Cardiac septum (tissue), 1 donor: Measurements from ENCODE around the gene MRPL48. TPM values are rescaled to one million over a fixed set of nuclear protein-coding genes. Genes with fewer than 3 reads are reported as not detected.
"Not testable (repeated sequence)": the region's sequence is repeated elsewhere in the genome, so short reads cannot be mapped to it uniquely, and the experiment has no call there.

Experiments used
- DNase-seq: peaks from one replicate; pipeline ENCODE4 v3.0.0-alpha.2; 2020; ENCODE audit warnings: low spot score
- intact Hi-C: fragments of 100-400 bp; cut with DNase I; formaldehyde crosslinking; loops from one replicate; pipeline ENCODE4 v1.14.0; 2022
- total RNA-seq: library from RNA; stranded (reverse); fragmentation: NEBNext Ultra II Directional; extraction: Animal tissue kit (Norgen Biotek cat#: 25700); gene quantifications from one replicate; pipeline ENCODE4 v1.2.1, GENCODE V29; 2021
- donor health status: DM: no; HTN: no; CAD: no.

MRPL48 gene
- total RNA-seq, 1 donor from 2014 or later = 30.8 TPM

- intact Hi-C loops = no loop called here
- no peak for DNase-seq
Measured at GRCh38 chr11:73766763-73767162, 20.9 kb upstream of the MRPL48 start.

- DNase-seq, intact Hi-C loops: not testable (repeated sequence)
Measured at GRCh38 chr11:73770811-73771210, 16.9 kb upstream of the MRPL48 start.

DNA sequence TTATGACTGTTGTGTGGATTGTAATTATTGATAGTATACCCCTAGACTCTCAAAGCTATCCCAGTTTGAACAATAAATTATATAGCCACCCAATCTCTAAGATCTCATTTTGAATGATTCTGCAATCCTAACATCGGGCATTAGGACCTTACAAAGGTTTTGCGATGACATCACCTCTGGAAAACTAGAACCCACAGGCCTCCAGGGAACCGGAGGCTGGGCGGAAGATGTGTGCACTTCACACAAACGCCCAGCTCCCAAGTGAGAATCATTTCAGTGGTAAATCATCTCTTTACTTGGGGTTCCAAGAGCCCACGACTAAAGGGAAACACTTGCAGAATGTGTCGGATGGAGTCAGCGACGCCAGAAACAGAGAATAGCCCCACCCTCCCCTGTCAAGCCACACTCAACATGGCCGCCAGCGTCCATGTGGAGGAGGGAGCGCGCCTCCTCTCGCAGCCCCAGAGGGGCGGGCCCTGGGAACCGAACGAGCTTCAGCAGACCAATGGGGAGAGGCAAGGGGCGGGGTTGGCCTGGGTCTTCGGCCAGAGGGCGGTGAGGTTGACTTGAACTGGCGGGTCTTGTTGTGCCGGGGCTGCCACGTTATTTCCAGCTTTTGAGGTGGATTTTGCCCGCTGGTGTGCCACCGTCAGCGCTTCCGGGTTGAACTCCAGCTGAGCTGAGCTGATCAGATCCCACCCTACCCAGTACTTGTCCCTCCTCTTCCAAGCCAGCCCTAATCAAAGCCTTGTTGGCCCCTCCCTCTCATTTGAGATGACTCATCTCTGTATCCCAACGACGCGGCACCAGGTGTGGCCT lies 8.4 kb upstream of the MRPL48 start:
- DNase-seq = peak; percentile 99
- intact Hi-C loops = loop anchor here (1.0 to 2.0 kb wide), 2 partner anchors 18 to 98 kb away; partner anchors contain the start of genes COA4, PAAF1 and RAB6A

DNA sequence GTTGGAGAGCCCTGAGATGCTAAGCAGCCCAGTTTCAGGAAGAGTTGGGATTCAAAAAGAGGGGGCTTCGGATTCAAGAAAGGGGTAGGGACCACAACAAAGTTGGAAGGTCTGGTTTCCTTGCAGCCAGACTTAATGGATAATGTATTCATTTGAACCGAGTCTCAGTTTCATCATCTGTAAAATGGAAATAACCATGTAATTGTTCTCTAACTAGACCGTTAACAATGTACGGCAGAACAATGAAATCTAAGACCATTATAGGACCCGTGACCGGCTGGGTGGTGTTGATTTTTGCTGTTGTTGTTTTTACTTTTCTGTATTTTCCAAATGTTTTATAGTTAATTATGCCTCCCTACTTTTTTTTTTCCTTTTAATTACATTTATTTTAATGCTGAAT lies 6.4 kb upstream of the MRPL48 start:
- DNase-seq = no peak
- intact Hi-C loops = no loop called here

DNA sequence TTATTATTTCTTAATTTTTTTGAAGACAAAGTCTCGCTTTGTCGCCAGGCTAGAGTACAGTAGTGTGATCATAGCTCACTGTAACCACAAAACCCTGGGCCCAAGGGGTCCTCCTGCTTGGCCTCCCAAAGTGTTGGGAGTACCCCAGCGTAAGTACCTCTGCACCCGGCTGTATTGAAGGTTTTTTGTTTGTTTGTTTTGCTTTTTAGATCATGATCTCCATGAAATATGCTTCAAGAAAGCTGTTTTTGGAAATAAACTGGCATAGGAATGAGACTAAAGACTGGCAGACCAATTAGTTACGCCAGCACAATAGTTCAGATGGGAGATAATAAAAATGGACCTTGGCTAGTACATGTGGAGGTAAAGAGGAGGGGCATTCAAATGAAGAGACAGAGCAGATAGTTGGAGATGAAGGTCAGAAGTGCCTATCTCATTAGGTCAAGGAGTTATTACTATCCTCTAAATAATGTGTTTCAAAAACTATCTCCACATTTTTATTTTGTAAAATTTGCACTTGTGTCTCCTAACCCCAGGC lies 4.1 kb upstream of the MRPL48 start:
- DNase-seq = no peak
- intact Hi-C loops = no loop called here

DNA sequence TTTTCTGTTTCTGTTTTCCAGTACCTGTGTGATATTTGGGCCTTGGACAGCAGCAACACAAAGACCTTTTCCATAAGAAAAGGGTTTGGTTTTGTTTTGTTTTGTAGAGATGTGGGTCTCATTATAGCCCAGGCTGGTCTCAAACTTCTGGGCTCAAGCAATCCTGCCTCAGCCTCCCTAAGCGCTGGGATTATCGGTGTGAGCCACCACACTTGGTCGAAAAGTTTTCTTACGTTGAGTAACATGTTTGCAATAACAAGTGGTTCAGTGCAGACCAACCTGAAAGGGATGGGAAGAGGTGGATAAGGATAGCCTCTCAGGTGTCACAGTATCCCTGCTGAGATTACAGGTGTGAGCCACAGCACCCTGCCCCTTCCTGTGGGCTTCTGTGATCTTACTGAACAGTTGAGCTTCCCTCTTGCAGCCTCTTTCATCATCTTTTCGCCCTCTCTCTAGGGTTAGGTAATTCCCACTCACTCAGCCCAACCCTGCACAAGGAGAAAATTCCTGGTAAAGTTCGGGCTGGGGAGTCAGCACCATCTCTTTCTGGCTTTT lies 3.5 kb upstream of the MRPL48 start:
- no peak for DNase-seq
- intact Hi-C loops = no loop called here

GRCh38 chr11:73784734-73785133 lies 2.9 kb upstream of the MRPL48 start:
- intact Hi-C loops = no loop called here
- DNase-seq = no peak

GRCh38 chr11:73785467-73785866 lies 2.2 kb upstream of the MRPL48 start:
- DNase-seq, intact Hi-C loops: not testable (repeated sequence)

DNA sequence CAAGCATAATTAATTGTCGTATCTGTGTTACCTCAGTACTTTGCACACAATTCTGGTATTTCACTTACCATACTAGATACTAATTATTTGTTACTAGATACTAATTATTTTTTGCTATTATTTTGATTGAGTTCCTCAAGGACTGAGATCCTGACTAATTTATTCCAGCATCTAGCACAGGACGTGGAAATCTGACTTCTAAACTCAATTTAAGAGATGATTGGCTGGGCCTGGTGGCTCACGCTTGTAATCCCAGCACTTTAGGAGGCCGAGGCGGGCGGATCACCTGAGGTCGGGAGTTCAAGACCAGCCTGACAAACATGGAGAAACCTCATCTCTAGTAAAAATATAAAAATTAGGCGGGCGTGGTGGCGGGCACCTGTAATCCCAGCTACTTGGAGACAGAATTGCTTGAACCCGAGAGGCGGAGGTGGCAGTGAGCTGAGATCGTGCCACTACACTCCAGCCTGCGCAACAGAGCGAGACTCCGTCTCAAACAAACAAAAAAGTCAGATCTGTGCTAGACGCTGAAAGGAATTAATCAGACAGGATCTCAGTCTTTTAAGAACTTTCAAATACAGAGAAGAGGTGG lies 527 bp upstream of the MRPL48 start:
- intact Hi-C loops = loop anchor here (2.0 kb wide), 1 partner anchor 92 kb away; no protein-coding TSS in a partner anchor
- no peak for DNase-seq

- intact Hi-C loops = no loop called here
- no peak for DNase-seq
Measured at GRCh38 chr11:73789279-73789670, 1.6 kb downstream of the MRPL48 start.

DNA sequence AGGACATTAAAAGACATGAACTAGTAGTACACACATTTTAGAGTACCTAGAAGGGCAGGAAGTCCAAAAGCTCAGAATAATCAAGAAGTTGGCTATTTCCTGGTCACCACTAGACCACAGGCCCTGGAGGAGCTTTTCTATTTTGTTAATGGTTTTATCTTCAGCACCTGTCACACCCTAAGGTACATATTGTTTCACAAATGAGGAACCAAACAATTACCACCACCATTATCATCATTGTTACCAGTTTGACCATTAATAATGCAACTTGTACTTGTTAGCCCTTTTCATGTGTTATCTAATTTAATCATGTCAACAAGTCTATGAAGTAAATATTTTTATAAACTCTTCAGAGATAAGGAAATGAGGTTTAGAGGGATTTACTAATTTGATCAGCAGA lies 4.9 kb downstream of the MRPL48 start:
- intact Hi-C loops = no loop called here
- no peak for DNase-seq

- intact Hi-C loops = no loop called here
- DNase-seq = no peak
Measured at GRCh38 chr11:73795925-73796632, 8.4 kb downstream of the MRPL48 start.

DNA sequence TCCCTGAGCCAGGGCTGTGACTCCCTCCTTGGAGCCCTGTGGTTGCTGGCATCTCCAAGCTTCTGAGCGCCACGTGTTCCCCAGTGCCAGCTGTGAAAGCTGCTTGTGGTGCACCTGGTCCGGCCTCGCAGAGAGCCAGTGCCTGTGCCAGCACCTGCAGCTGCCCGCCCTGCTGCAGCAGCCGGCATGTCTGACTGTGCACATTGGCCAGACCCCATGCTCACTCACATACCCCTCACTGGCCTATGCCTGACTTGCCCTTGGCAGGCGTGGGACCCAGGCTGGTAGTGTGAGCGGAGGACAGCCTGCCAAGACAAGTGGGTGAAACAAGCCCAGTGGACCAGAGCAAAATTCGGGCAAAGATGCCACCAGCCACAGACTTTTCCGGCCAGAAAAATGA lies 9.8 kb downstream of the MRPL48 start:
- no peak for DNase-seq
- intact Hi-C loops = no loop called here

- intact Hi-C loops = no loop called here
- DNase-seq = no peak
Measured at GRCh38 chr11:73800276-73800806, 12.7 kb downstream of the MRPL48 start.

GRCh38 chr11:73801136-73801535 lies 13.5 kb downstream of the MRPL48 start:
- intact Hi-C loops = no loop called here
- DNase-seq = no peak

DNA sequence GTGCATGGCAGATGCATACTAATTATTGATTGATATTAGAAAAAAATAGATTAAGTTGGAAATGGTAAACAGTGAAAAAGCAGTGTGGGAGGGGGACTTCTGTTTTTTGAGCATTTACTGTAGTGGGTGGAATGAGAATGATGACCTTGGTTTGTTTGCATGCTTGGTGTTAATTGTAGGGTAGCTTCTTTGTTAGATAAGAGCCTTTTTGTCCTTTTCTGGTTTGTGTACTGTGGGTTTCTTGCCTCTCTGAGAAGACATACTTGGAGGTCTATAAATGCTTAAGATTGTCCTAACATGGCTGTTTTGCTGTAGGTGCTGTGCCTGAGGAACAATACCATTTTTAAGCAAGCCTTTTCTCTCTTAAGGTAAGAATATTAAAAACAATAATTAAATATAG lies 17.0 kb downstream of the MRPL48 start:
- intact Hi-C loops = no loop called here
- no peak for DNase-seq

GRCh38 chr11:73808052-73808451 lies 20.4 kb downstream of the MRPL48 start:
- intact Hi-C loops = no loop called here
- DNase-seq = no peak

- intact Hi-C loops = no loop called here
Measured at GRCh38 chr11:73810637-73811036, 23.0 kb downstream of the MRPL48 start.

DNA sequence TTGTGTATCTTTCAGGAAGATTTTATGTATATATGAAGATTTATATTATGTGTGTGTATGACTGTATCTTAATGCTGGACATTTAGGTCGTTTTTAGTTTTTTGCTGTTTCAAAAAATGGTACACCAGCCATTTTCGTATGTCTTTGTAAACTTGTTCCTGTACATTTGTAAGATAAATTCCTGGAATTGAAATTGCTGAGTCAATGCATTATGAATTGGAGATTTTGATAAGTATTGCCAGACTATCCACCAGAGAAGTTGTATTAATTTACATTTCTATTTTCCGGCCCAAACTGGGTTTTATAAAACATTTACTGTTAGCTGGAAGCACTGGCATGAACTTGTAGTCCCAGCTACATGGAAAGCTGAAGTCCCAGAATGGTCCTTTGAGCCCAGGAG lies 24.6 kb downstream of the MRPL48 start:
- DNase-seq = no peak
- intact Hi-C loops = no loop called here

More at GRCh38 chr11:73810637-73811036, 23.0 kb downstream of the MRPL48 start:
- no peak for DNase-seq

DNA sequence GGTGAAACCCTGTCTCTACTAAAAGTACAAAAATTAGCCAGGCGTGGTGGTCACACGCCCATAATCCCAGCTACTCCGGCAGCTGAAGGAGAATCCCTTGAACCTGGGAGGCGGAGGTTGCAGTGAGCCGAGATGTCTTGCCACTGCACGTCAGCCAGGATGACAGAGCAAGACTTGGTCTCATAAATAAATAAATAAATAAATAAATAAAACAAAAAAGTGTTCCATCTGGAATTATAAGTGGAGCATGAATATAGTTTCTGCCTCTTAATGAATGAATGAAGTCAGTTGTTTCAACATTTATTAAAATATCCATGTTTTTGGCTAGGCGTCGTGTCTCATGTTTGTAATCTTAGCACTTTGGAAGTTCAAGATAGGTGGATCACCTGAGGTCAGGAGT lies 27.1 kb downstream of the MRPL48 start:
- DNase-seq = no peak
- intact Hi-C loops = no loop called here
